ENCODE measurements around the gene KIF2A. TPM values are rescaled to one million over a fixed set of nuclear protein-coding genes. Genes with fewer than 3 reads are reported as not detected.

KIF2A gene
- 82.5 and 125 TPM in 2 replicates for total RNA-seq

GRCh38 chr5:62305715-62306322, at the start of gene KIF2A:
Gene KIF2A, plus strand, starts transcription at chr5:62306206. Its CDS starts 267 bp downstream, at chr5:62306473.

DNA sequence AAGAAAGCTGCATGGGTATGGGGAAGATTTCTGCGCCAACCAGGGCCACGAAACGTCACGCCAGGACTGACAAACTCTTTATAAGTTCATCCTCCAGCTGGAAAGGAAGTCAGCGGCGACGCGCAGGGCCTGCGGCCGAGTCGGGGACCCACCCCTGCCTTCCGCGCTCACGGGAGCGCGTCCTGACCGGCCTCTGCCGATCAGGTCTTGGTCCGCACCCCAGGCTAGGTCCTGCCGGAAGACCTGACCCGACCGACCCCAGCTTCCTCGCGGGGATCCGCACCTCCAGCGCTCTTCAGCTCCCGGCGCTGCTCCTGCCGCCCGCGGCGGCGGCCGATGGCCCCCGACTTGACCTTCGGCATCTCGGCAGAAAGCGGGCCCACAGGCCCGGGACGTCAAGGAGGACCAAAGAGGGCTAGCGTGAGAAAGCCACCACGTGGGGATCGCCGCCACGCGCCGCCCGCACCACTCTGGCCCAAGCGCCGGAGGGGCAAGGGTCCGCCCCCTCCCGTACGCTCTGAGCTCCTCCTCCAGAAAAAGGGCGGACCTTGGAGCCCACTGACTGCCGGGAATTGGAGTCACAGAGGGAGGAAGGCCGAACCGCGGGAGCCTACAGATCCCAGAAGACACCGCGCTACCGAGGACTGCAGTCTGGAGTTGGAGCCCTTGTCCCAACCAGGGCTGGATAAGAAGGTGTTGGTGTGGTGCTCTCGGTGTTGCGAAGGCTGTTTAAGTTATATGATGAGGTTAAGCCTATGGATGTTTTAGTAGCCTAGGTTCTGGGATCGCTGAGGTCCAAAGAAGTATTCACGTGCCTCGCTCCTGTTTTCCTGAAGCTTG, 97.6 kb downstream of the KIF2A start, which contains the start of gene DIMT1:
Gene DIMT1 (minus strand): TSS at position 495 of the 840 bp plus-strand sequence. CDS start 133 bp downstream, at position 362.

GRCh38 chr5:62412549-62413329, 106.7 kb downstream of the KIF2A start, which contains the start of gene IPO11:
Gene IPO11, plus strand, starts transcription at chr5:62412763. Its CDS starts 24,517 bp downstream, at chr5:62437280.

Other genes with a start within 250 kb of the KIF2A start
- gene DIMT1, start 97.7 kb downstream of the KIF2A start, total RNA-seq = 42.8 and 43.1 TPM in 2 replicates
- 29.4 and 41.4 TPM in 2 replicates for gene IPO11, start 106.6 kb downstream of the KIF2A start, total RNA-seq